GM21528 (cell line): ENCODE results near the gene PIK3R3.

Experiments
- ATAC-seq: cut with Tn5 transposase; IDR thresholded peaks from one replicate; pipeline ENCODE4 v1.9.1; 2021; ENCODE audit warnings: mild to moderate bottlenecking, moderate library complexity; ENCODE audit not compliant: unreplicated experiment, low FRiP score

The PIK3R3 gene

GRCh38 chr1:46158312-46159281, 26.2 kb upstream of the PIK3R3 start:
- peak; percentile 52 for ATAC-seq

GRCh38 chr1:46157916-46158311, 25.5 kb upstream of the PIK3R3 start:
- ATAC-seq = no peak

DNA sequence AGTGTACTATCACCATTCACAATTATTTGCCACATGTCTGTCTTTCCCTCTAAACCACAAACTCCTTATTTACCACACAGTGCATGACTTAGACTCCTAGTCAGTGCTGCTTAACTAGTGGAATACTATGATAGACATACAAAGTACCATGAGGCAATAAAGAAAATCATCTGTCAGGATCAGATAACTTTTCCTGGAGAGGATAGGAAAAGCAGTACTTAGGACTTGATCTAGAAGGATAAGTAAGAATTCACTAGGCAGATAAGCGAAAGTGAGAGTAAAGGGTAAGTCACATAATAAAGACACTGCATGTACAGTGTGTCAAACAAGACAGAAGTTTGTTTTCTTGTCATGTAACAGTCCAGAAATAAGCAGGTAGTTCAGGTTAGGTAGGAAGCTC, 21.3 kb upstream of the PIK3R3 start:
- no peak for ATAC-seq

DNA sequence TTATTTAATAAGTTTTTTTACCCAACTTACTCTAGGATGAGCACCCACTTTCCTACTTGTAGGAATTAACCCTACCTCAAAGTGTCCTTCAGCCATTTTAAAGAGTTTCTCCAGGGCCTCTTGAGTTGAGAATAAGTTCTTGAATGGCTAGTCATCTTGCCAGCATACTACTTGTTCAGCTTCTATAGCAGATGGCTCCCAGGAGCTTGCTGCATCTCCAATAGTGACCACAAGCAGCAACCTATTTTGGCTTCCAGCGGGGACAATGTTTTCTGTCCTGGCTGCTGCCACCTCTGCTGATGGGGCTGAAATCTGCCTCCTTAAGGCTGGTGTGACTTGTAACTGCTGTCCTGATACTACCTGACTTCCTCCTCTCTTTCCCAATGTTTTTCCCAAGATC, 20.8 kb upstream of the PIK3R3 start:
- no peak for ATAC-seq

GRCh38 chr1:46152016-46152415, 19.6 kb upstream of the PIK3R3 start:
- ATAC-seq = no peak

DNA sequence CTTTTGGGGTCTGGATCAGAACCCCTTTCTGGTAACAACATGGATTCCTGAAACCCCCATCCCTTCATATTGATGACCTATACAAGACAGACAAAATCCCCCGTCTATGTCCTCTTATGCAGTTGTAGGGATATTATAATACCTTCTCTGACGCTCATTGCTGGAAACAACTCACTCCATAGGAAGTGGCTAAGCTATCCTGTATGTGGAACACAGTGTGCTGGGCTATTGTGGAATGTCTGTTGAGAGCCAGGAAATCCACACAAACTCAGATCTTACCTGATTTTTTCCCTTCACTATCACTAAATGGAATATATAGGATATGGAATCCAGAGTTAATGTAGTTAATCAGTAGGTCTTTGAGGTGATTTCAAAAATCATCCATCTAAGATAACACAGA, 17.7 kb upstream of the PIK3R3 start:
- ATAC-seq = no peak

GRCh38 chr1:46148318-46148717, 15.9 kb upstream of the PIK3R3 start:
- ATAC-seq = no peak

DNA sequence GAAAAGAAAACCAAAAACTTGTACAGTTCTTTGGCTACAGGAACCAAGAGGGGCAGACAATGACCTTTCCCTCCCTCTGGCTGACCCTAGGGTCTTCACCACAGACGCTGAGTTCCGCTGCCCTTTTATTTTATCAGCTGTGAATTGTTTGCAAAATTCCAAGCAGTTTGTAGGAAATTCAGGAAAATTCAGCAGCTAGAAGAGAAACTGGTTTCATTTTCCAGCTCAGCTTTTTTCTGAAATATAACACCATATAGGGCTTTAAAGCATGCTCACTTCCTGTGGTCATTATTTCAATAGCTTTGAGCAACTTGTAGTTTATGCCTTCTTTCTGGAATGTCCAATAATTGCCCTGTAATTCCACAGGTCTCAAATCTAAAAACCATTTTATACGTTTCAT, 5.5 kb upstream of the PIK3R3 start:
- ATAC-seq = no peak

DNA sequence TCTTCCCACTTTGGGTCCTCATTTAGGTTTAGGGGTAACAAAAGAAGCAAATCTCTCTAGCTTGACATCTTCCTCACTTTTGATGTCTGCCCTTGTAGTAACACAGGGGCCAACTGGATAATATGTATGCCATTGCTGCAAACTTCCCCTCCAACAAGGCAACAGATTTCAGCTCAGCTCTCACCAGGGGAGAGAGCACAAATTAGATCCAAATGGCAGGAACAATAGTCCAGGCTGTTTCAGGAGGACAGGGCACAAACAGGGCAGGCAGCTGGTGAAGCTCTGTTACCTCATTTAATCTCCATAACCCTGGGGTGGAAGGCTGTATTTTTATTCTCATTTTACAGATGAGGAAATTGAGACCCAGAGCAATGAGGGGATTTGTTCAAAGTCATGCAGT, 4.3 kb upstream of the PIK3R3 start:
- ATAC-seq = no peak

DNA sequence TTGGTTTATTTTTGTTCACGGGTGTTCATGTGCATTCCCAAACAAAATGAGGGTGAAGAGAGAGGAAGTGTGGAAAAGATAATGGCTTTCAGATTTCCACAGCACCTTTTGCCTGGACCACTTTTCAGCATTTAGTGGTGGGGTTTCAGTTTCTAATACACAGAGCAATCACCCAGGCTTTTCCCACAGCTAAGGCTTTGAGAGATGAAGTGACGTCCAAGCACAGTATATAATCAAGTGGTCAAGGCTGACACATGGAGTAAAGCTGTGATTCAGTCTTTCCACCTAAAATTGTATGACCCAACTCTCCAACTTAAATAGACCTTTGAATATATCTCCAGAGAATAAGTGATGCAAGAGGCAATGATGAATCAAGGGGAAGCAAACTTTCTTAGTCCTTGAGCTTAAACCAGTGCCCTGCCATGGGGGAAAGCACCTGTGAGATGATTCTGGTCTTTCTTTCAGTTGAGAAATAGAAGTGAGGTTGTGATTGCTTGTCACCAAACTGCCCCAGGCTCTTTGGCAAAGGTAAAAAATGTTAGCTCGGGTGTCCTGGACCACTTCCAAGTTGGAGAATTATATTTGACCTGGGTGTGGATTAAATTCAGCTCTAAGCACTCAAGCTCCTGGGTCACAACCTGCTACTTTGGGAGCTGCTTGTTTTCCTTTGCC, 2.4 kb upstream of the PIK3R3 start:
- ATAC-seq = no peak

- ATAC-seq = no peak
Observed at GRCh38 chr1:46133781-46134350, 1.4 kb upstream of the PIK3R3 start.

GRCh38 chr1:46133181-46133658, 791 bp upstream of the PIK3R3 start:
- peak; percentile 57 for ATAC-seq

- ATAC-seq = no peak
Observed at GRCh38 chr1:46131712-46132528, 509 bp downstream of the PIK3R3 start.

- ATAC-seq = no peak
Observed at GRCh38 chr1:46131093-46131492, 1.3 kb downstream of the PIK3R3 start.

- ATAC-seq = no peak
Observed at GRCh38 chr1:46130606-46131005, 1.8 kb downstream of the PIK3R3 start.

GRCh38 chr1:46130121-46130520, 2.3 kb downstream of the PIK3R3 start:
- ATAC-seq = no peak

DNA sequence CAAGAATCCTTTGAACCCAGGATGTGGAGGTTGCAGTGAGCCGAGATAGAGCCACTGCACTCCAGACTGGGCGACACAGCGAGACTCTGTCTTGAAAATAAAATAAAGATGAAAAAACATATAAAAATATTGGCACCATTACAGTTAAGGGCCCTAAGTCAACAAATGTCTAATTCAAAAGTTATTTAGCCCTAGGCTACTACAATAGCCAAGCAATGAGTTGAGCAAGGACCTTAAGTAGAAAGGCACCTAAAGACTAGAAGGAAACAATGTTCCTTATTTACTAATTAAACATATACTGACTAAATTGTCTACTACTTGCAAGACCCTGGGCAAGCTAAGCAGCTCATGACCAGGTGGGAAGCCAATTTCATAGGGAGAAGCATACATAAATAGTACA, 4.1 kb downstream of the PIK3R3 start:
- no peak for ATAC-seq

DNA sequence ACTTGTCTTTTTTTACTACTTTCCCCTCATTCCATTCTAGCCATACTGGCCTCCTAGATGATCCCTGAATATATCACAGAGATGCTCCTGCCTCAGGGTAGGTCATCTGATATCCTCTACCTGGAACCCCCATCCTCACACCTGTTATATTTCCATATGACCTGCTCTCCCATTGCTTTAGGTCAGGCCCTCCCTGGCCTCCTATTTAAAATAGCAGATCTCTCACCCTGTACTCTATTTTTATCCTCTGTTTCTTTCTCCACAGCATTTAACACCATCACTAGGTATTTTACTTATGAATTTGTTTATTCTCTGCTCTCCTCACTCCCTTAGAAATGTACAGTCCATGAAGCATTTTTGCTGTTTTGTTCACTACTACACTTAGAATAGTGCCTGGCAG, 13.6 kb downstream of the PIK3R3 start:
- ATAC-seq = no peak

GRCh38 chr1:46117810-46118494, 14.5 kb downstream of the PIK3R3 start:
- no peak for ATAC-seq
